Neural cell (in vitro differentiated cells): Measurements from ENCODE around the gene SULF2. TPM values are rescaled to one million over a fixed set of nuclear protein-coding genes. Genes with fewer than 3 reads are reported as not detected.

ENCODE experiments used
- H2AFZ ChIP-seq: fragments of 200-600, 300-800 bp; sonication (generic), shearing (Covaris generic); 2 replicates; pipeline ENCODE4 v1.6.0; 2014; ENCODE audit warnings: low read depth, mild to moderate bottlenecking, antibody characterized with exemption, low read length, moderate library complexity
- H3F3A ChIP-seq: fragments of 200-600 bp; shearing (Covaris generic); 2 replicates; pipeline ENCODE4 v1.6.1; 2016; ENCODE audit warnings: mild to moderate bottlenecking, moderate library complexity, mixed read lengths, antibody characterized with exemption, low read length; ENCODE audit not compliant: insufficient read depth, poor library complexity, severe bottlenecking
- H3K27ac ChIP-seq: fragments of 200-600, 300-800 bp; sonication (generic), shearing (Covaris generic); 2 replicates; pipeline ENCODE4 v1.5.1; 2014; ENCODE audit warnings: mild to moderate bottlenecking, low read length, moderate library complexity
- H3K27me3 ChIP-seq: fragments of 300-800, 200-600 bp; sonication (generic), shearing (Covaris generic); 2 replicates; pipeline ENCODE4 v1.6.0; 2014; ENCODE audit warnings: mild to moderate bottlenecking, low read depth, low read length, moderate library complexity; ENCODE audit not compliant: insufficient read depth
- H3K36me3 ChIP-seq: fragments of 300-800, 200-600 bp; sonication (generic), shearing (Covaris generic); 2 replicates; pipeline ENCODE4 v1.5.1; 2014; ENCODE audit warnings: mild to moderate bottlenecking, antibody characterized with exemption, low read length, moderate library complexity; ENCODE audit not compliant: insufficient read depth
- H3K4me2 ChIP-seq: fragments of 300-800, 200-600 bp; sonication (generic), shearing (Covaris generic); 2 replicates; pipeline ENCODE4 v1.6.0; 2014; ENCODE audit warnings: mild to moderate bottlenecking, low read length
- H3K4me3 ChIP-seq: fragments of 300-800, 200-600 bp; sonication (generic), shearing (Covaris generic); 2 replicates; pipeline ENCODE4 v1.5.1; 2014; ENCODE audit warnings: mild to moderate bottlenecking, low read length, moderate library complexity
- H3K79me2 ChIP-seq: fragments of 200-600 bp; shearing (Covaris generic); replicated peaks from 2 replicates; pipeline ENCODE4 v1.6.0; 2014; ENCODE audit warnings: mild to moderate bottlenecking, low read length, moderate library complexity; ENCODE audit not compliant: insufficient read depth
- H3K9ac ChIP-seq: fragments of 300-800, 200-600 bp; sonication (generic), shearing (Covaris generic); 2 replicates; pipeline ENCODE4 v1.6.1; 2016; ENCODE audit warnings: mild to moderate bottlenecking, low read length, mixed read lengths
- H3K9me2 ChIP-seq: fragments of 200-600 bp; shearing (Covaris generic); 2 replicates; pipeline ENCODE4 v1.6.1; 2016; ENCODE audit warnings: mild to moderate bottlenecking, low read length, mixed read lengths; ENCODE audit not compliant: insufficient read depth
- H3K9me3 ChIP-seq: fragments of 200-600, 300-800 bp; sonication (generic), shearing (Covaris generic); 2 replicates; pipeline ENCODE4 v1.6.1; 2016; ENCODE audit warnings: mild to moderate bottlenecking, mixed run types, low read length, moderate library complexity, mixed read lengths
- H4K20me1 ChIP-seq: fragments of 200-600 bp; shearing (Covaris generic); 2 replicates; pipeline ENCODE4 v1.6.1; 2016; ENCODE audit warnings: mild to moderate bottlenecking, mixed run types; ENCODE audit not compliant: insufficient read depth
- CTCF ChIP-seq: fragments of 450-650 bp; IDR thresholded peaks from 2 replicates; pipeline ENCODE4 v1.5.1; 2014; ENCODE audit warnings: antibody characterized with exemption, mild to moderate bottlenecking, moderate library complexity; ENCODE audit not compliant: poor library complexity, severe bottlenecking
- EP300 ChIP-seq: fragments of 450-650 bp; conservative IDR thresholded peaks from 2 replicates; pipeline ENCODE4 v1.6.1; 2014; ENCODE audit warnings: antibody characterized with exemption, mild to moderate bottlenecking, moderate library complexity; ENCODE audit not compliant: poor library complexity, severe bottlenecking
- EZH2 ChIP-seq: fragments of 200-600, 300-800 bp; shearing (Covaris generic), sonication (generic); IDR thresholded peaks from 2 replicates; pipeline ENCODE4 v1.6.1; 2014; ENCODE audit warnings: antibody characterized with exemption, low read length, borderline replicate concordance, mild to moderate bottlenecking; ENCODE audit not compliant: insufficient read depth, poor library complexity, severe bottlenecking
- MXI1 ChIP-seq: fragments of 450-650 bp; conservative IDR thresholded peaks from 2 replicates; pipeline ENCODE4 v1.6.1; 2014; ENCODE audit warnings: antibody characterized with exemption, mild to moderate bottlenecking; ENCODE audit not compliant: poor library complexity, severe bottlenecking
- POLR2AphosphoS5 ChIP-seq: IDR thresholded peaks from 2 replicates; pipeline ENCODE4 v1.6.1; 2012
- RAD21 ChIP-seq: fragments of 450-650 bp; conservative IDR thresholded peaks from 2 replicates; pipeline ENCODE4 v1.6.1; 2014; ENCODE audit warnings: antibody characterized with exemption, mild to moderate bottlenecking, moderate library complexity
- REST ChIP-seq: IDR thresholded peaks from 2 replicates; pipeline ENCODE4 v1.6.1; 2012; ENCODE audit warnings: borderline replicate concordance
- SMC3 ChIP-seq: fragments of 450-650 bp; conservative IDR thresholded peaks from 2 replicates; pipeline ENCODE4 v1.6.1; 2014; ENCODE audit warnings: antibody characterized with exemption, mild to moderate bottlenecking, moderate library complexity; ENCODE audit not compliant: poor library complexity
- TAF1 ChIP-seq: IDR thresholded peaks from 2 replicates; pipeline ENCODE4 v1.6.1; 2012; ENCODE audit warnings: low read depth
- polyA plus RNA-seq: library from polyadenylated mRNA; depleted of rRNA; stranded (reverse); fragments of >200 nt; gene quantifications from 2 replicates; pipeline ENCODE4 v1.2.3, GENCODE V29; 2014

Gene SULF2
- polyA plus RNA-seq, 1 donor from 2014 or later, result 30.0 TPM

GRCh38 chr20:47705497-47705856 is 79.8 kb downstream of the SULF2 start:
- Histone ChIP-seq H3K9me3 (no peaks in the 10 kb centered on the region), H3K36me3 (no peaks in the 10 kb centered on the region), H2AFZ (no peak overlapping the region), H3K4me3 (no peak overlapping the region), H3K27me3 (no peaks in the 10 kb centered on the region), H4K20me1 (no peaks in the 10 kb centered on the region), H3K4me2 (no peak overlapping the region), H3K79me2 (no peaks in the 10 kb centered on the region), H3K9ac (no peak overlapping the region), H3F3A (no peaks in the 10 kb centered on the region), H3K27ac (no peak overlapping the region), H3K9me2 (no peaks in the 10 kb centered on the region)
- TF ChIP-seq SMC3 (no peak), CTCF (no peak), RAD21 (no peak), EP300 (no peak), POLR2AphosphoS5 (no peak), MXI1 (no peak), EZH2 (no peak), TAF1 (no peak), REST (no peak)

- no peak overlapping the region for H2AFZ ChIP-seq
- no peaks in the 10 kb centered on the region for H3F3A ChIP-seq
Measured at GRCh38 chr20:47704746-47705496, 80.4 kb downstream of the SULF2 start.

More at GRCh38 chr20:47704746-47705496, 80.4 kb downstream of the SULF2 start:
- Histone ChIP-seq H3K9me3 (no peaks in the 10 kb centered on the region), H3K9ac (no peak overlapping the region), H4K20me1 (no peaks in the 10 kb centered on the region), H3K4me3 (no peak overlapping the region), H3K79me2 (no peaks in the 10 kb centered on the region), H3K36me3 (no peaks in the 10 kb centered on the region), H3K9me2 (no peaks in the 10 kb centered on the region), H3K4me2 (no peak overlapping the region), H3K27ac (no peak overlapping the region), H3K27me3 (no peaks in the 10 kb centered on the region)
- TF ChIP-seq TAF1 (no peak), SMC3 (no peak), CTCF (no peak), RAD21 (no peak), POLR2AphosphoS5 (no peak), REST (no peak), EP300 (no peak), EZH2 (no peak), MXI1 (no peak)
